ENCODE measurements around the gene UQCRC1.

Gene UQCRC1

DNA sequence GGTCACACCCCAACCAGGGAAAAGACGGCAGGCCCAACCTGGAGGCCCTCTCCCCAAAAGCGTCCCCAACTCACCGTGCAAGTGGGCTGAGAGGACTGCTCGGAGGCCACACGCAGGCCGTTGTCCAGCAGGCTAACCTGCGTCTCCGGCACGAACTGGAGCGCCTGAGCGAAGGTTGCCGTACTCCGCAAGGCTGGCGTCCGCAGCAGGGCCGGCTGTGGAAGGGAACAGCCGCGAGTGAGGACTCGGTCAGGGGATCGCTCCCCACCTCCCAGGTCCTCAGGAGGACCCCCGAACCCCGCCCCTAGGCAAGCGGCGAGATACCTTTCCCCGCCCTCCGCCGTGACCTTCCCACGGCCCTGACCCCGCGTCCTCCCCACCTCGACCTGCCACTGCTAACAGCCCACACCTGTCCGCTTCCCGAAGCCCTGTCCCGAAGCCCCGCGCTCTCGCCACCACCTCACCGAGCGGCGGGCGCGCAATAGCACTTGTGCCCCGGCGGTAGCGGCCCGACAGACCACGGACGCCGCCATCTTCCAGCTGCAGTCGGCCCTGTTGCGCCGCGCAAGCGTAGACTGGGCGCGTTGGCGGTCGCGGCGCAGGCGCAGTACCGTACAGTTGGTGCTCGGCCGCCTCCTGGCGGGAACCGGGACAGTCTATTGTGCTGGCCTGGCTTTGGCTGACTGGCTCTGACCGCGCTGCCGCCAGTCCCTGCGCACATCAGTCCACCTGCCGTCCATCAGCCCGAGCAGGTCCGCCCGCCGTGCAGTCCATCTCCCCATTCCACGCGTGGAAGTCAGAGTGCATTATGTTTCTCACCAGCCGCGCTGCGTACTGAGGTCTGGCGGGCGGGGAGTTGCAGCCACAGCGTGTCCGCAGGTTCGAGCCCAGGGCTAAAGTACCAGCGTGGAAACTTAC, at the start of gene UQCRC1:
TSS of gene UQCRC1 (minus strand) at position 559 of the 918 bp plus-strand sequence. CDS start at position 533, 26 bp downstream.
- peak; percentile 55 for DNase-seq

DNA sequence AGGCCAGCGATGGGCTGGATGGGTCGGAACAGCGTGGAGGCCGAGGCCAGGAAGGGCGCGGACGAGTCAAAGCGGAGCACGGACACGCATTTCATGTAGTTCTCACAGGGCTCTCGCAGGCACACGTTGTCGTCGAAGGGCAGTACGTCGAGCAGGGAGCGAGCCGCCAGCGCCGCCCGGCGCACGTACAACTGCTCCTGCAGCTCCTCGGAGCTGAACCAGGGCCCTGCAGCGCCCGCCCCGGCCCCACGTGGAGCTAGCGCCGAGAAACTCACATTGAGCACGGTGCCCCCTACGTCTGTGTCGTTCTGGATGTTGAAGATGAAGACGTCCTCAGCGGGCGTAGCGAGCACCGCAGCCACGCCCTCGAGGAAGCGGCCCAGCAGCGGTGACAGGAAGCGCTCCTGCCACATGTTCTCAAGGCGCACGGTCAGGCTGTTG, 47.4 kb upstream of the UQCRC1 start:
- DNase-seq = no peak

DNA sequence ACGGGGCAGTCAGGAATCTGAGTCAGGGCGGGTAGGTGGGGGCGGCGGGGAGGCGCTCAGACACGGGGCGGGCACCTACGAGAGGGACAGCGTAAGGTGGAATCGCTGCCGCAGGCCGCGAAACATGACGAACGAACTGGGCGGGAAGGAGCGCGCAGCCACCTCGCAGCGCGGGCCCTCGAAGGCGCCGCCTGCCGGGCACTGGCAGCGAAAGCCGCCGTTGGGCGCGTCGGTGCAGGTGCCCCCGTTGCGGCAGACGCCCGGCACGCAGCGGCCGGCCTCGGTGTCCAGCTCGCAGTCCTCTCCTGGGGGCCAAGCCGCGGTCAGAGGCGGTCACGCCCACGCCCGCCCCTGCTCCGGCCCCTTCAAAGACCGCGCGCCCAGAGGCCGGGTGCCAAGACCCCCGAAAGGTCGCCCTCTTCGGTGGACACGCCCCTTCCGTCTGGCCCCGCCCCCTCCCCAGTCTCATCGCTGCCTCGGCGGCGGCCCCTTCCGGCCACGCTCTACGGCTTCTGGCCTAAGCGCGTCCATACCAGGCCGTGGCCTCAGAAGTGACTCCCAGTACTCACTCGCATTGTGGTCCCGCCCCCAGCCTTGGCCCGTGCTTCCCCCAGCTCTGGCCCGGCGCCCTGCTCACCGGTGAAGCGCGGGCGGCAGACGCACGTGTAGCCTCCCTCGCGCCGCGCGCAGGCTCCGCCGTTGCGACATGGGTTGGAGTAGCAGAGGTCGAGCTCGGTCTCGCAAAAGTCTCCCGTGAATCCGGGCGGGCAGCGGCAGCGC, 46.8 kb upstream of the UQCRC1 start:
- no peak for DNase-seq

DNA sequence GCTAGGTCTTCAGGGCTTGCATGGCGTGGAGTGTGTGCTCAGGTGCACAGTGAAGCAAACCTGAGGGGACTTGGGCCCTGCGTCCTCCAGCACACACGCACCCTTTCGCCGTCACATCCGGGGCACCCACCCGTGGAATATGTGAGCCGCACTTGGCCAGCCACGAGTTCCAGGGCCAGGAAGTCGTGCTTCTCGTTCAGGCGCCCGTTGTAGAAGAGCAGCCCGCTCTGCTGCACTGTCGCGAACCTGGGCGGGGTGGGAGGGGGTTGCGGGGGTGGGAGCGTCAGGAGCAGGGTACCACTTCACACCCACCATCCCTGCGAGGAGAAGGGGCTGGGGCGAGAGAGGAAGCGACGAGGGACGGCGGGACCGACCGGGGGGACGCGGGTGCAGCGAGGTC, 46.2 kb upstream of the UQCRC1 start:
- DNase-seq = no peak

DNA sequence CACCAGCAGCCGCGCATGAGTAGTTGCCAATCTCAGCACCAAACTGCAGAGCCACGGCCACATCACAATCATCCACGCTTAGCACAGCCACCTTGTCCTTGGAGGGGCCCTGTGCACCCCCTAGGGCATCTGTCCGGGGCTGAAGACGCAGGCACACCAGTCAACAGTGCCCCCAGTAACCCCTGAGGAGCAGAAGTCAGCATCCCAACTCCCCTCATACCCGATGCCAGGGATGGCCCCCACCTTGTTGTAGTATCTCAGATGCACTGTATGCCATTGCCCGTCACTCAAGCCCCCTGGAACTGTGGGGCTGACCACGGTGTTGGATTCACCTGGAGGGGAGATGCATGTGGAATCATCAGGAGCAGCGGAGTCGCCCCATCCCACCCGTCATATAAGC, 45.6 kb upstream of the UQCRC1 start:
- DNase-seq = no peak

DNA sequence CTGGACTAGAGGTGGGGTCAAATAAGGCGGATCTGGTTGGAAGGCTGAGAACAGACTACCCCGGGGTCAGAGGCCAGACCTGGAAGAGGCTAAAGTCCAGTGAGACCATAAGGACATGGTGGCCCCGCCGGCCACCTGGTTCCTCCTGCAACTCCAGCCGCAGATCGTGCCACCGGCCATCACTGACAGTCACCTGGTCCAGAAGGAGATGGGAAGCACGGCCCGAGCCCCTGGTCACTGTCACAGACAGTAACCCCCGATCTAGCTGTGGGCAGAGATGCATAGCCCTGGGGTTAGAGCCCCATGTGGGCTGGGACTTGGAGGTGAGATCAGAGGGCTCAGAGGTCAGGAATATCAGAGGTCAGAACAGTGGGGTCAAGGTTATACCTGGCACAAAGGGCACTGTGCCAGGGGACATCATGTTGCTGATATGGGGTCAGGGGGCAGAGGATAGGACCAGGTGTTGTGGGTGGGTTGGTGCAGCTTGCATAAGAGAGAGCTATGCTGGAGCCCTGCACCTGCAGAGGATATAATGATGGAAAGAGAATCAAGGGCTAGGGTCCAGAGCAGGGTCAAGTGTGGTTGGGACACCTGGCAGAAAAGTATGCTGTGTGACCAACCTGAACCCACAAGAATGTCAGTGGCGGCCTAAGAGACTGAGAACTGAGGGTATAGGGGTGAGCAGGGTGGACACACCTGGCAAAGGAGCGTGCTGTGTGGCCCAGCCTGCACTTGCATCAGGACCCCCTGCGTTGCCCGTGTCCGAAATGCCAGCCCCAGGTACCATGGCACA, 43.7 kb upstream of the UQCRC1 start:
- DNase-seq = no peak

DNA sequence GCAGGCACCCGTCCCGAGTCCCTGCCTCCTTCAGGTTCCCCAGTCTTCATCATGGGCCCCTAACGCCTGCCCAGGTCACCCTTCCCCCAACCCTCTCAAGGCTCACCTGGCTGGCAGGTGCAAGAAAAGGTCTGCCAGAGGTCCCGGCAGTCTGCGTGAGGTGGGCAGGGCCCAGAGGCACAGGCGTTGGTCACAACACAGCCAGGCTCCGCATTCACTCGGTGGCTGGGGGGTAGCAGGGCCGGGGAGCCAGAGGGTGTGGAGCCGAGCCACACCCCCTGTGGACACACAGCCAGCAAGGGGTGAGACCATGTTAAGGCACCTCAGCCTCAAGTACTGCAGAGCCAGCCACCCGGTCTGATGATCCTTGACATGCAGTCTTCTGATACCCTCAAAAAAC, 42.3 kb upstream of the UQCRC1 start:
- no peak for DNase-seq

DNA sequence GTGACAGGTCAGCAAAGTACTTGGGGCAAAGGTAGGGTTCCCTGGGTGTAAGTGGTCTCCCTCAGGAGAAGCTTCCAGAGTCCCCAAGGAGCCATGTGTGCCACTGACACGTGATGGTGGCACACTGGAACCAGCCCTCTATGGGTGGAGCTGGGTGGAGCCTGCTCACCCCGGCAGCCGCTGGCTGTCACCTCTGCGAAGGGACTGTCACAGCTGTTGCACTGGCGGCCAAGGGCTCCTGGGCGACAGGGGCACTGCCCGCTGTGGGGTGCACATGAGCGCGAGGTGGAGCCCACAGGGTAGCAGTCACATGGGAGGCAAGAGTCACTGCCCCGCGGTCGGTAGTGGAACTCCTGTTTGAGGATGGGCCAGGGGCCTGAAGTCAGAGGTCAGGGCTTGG, 41.3 kb upstream of the UQCRC1 start:
- no peak for DNase-seq

DNA sequence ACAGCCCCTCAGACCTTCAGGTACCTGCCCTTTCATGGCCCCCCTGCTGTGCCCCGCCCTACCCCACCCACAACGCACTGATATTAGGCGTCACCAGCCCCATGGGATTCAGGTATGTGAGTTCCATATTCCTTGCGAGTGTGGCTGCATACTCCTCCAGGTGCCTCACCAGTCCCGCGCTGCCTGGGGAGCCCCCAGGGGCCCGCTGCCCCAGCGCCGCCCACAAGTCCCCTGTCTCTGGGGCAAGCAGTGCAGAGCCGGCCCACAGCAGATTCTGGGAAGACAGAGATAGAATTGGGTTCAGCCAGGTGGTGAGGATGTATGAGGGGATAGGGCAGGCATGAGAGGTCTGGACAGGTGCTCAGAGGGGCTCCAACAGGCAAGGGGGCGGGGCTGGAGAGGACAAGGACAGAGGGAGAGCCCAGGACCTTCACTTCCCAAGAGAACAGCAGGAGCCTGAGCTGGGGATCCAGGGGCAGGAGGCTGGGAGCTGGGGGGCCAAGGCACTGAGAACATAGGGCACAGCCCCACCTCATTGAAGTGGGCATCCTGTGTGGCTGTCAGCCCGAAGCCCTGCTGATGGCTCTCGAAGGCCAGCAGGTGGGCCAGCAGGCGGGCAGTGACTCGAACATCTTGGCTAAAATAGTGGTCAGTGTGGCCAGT, 38.9 kb upstream of the UQCRC1 start:
- DNase-seq = no peak

DNA sequence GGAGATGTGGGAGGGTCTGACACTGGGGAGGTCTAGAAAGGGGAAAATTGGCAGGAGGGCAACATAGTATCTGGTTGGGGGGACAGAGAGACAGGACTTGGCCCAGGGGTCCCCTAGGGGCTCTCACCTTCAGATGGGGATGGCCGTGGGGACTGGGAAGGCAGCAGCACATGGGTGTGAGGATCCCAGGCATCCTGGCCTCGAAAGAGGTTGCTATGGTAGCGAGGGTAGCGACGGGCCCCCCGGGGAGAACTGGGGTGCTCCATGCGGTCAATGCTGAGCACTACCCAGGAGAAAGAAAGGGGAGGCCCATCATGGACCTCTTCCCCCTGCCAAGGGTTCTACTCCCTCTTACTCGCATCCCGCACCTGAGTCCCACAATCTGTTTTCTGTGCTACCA, 38.3 kb upstream of the UQCRC1 start:
- DNase-seq = no peak

DNA sequence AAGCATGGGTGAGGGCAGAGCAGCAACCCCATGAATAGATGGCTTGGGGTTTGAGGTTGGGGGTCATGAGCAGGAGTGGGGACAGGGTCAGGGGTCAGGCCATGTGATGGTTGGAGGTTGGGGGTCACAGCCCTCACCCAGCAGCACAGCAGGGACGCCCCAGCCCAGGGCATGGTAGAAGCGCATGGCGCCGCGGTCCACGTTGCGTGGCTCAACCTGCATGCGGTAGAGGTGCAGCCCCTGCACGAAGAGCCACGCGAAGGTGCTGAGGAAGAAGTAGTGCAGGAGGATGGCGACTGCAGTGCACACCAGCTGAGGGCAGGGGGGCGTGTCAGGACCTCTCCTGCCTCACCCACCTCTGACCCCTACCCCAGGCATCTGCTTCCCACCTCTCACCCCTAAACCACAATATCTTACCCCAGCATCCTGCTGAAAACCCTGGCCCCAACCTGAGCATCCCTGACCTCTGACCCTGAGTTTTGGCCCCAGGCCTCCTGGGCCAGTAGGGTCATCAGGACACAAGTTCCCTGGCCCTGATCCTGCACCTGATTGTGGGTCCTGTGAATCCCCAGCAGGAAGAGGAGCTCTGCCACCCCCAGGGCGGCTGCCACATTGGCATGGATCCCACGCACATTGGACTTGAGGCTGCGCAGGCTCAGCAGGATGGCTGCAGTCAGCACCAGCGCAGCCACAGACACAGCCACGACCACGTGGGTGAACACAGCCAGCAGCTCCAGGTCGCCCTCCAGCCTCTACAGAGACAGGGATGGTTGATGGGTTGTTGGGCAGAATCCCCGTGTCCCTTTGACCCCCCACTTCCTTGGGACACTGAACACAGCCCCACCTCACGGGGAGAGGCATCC, 35.7 kb upstream of the UQCRC1 start:
- DNase-seq = no peak

DNA sequence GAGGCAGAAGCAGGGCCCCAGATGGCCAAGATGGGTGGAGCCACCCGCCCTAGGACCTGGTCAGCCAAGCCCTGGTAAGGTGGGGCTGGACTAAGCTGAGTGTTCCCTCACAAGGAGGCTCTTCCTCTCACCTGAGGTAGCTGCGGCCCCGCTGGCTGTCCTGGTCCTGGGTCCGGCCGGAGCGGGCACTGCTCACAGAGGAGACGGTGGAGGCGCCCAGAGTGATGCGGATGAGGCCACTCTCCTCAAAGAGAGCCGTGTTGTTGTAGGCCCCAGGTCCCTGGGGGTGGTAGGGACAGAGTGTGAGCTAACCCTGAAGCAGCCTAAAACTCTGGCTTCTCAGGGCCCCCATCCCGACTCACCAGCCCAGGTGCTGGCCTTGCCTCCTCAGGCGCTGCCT, 33.2 kb upstream of the UQCRC1 start:
- no peak for DNase-seq

DNA sequence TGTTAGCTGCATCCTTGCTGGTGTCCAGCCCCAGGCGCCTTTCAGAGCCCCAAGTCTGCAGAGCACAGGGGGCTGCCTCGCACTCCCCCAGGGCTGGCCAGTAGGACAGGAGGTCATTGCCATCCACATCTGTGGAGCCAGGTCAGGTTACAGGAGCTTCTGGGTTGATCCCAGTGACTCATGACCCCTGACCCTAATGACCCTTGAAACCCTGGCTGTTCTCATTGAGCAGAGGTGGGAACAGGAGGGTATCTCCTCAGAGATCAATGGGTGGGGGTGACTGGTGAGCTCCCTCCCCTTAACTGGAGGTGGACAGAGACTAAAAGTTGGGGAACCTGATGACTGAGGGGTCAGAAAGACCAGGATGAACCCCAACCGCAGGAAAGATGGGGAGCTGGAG, 31.9 kb upstream of the UQCRC1 start:
- DNase-seq = no peak

DNA sequence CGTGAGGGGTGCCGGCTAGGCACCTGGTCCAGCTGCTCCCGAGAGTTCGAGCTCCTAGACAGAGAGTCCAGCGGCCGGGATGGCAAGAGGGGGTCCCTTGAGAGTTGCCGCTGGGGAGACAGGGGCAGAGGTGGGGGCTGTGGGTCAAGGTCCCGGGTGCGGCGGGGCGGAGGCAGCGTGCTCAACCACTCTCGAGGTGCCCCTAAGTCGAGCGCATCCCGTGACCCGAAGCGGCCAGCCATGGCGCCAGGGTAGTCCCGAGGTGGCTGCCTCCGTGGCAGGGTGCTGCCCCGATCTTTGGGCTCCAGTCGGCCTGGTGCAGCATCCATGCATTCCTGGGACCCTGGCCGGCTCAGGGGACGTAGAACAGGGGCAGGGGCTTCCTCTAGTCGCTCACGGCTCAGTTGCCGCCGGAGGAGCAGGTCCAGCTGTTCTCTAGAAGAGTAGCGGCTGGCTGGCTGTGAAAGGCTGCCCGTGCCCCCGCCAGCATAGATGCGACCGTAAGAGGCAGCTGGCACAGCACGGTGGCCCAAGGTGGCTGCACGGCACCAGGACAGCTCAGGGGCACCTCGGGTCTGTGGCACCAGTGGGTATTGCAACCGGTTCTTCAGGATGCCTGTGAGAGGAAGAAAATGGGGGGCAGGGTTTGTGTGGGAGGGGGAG, 30.6 kb upstream of the UQCRC1 start:
- no peak for DNase-seq

DNA sequence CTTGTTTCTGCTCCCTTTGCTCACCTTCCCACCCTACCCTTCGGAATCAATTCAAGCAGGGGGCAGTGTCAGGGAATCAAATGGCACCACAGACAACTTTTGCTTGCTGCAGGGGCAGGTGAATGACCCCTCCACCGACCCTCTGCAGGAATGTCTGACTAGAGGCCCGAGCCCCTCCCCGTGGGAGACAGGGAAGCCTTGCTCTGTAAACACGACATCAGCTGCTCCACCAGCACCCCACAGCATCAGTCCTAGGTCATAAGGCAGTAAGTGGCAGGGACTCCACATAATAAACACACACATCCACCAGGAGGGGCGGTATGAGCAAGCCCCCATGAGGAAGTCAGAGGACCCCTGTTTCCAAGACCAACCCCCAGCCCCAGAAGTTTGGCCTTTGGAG, 27.9 kb upstream of the UQCRC1 start:
- DNase-seq = no peak

DNA sequence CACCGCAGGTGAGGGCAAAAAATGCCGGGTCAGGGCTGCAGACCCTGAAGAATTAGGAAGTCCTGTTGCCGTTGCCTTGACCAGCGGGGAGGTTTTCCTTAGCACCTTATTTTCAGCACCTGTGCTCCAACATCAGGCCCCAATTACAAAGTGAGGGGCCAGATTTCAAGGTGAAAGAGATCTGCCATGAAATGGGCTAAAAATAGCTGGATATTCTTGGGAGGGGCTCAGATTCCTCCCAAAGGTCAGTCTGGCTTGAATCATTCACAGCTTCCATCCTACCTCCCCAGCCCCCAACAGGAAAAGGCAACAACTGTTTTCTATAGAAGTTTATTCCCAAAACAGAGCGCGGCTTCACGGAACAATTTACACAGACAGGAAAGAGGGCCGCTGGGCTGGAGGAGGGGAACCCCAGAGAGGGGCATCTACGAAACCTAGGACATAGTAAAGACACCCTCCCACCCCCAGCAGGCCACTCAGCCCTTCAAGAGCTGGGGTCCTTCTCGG, 26.8 kb upstream of the UQCRC1 start:
- DNase-seq = no peak

DNA sequence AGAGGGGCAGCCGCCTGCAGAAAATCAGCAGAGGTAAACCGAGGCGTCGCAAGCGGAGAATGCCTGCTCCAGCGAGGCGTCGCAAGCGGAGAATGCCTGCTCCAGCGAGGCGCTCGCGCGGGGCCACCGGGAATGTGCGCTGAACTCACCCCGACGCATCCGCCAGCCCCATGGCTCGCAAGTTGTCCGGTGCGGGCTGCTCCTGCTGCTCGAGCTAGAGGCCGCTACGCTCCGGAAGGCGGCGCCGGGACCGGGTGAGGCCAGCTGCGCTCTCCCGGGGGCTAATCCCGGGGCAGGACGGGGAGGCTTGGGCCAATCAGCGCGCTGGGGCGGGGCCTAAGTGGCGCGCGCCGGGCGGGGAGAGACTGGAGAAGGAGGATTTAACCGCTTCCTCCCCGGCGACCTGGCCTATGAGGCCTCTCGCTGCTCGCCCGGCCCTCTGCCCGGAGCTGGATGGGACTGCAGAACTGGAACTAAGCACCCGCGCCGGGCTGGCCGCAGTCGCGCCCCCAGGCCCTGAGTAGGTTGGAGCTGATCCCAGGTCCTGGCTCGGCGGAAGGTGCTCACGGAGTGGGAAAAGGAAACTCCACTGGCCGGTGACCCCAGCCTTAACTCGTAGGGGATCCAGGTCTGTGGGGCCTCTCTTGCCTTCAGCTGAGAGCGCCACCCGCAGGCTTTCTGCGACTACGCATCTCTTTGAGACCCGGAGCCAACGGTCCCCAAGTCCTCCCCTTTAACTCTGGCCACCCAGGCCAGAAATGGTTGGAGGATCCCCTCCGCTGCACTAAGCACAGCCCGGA, 26.0 kb upstream of the UQCRC1 start, which contains the start of gene SLC26A6:
TSS of gene SLC26A6 (minus strand) at position 240 of the 800 bp plus-strand sequence. CDS start at position 172, 68 bp downstream.
- DNase-seq = peak; percentile 77

DNA sequence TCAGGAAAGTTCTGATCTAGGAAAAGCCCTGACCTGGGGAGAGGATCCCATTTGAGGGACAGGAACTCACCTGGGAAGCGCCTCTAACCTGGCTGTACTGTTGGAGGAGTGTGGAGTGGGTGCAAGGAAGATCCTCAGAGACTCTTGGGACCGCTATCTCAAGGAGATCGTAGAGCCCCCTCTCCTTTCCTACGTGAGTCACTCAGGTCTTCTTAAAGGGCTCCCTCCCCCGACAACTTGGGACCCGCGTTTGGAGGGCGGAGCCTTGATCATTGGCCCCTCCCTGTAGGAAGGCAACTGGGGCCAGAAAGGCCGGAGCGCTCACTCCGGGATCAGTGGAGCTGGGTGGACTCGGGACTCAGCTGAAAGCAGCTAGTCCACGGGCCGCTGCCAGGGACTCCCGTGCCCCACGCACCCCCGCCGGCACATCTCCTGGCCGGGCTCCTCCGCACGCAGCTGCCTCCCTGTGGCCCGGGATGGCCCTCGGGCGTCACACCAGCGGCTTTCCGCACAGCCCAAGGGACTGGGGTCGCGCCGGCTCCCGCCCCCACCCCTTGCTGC, 25.3 kb upstream of the UQCRC1 start:
- DNase-seq = no peak

DNA sequence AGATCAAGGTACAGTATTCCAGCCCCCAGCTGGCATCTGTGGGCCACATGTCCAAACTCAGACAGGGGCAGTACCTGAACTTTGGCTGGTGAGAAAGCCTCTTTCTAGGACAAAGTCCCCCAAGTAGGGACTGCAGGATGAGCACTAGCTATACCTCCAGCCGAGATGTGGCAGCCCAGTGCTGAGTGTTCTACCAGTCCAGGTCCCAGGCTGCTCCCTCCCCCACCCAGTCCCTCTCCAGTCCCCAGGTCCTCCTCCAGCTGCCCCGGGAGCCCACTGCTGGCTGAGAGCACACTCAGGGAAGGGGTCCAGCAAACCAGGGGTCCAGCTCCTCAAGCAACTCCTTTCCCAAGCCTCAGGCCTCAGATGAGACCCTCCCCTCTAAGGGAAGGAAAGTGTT, 24.3 kb upstream of the UQCRC1 start:
- DNase-seq = no peak
